NCI-H1105 treated with DMSO at 0.1 percent for 48 hours (cell line): ENCODE data around the gene RPL10A.
"Not testable (repeated sequence)": the region's sequence is repeated elsewhere in the genome, so short reads cannot be mapped to it uniquely, and the experiment has no call there.

Source experiments
- DNase-seq: peaks from one replicate; lab custom pipeline; 2025; lab: John Stamatoyannopoulos, UW

RPL10A gene

DNA sequence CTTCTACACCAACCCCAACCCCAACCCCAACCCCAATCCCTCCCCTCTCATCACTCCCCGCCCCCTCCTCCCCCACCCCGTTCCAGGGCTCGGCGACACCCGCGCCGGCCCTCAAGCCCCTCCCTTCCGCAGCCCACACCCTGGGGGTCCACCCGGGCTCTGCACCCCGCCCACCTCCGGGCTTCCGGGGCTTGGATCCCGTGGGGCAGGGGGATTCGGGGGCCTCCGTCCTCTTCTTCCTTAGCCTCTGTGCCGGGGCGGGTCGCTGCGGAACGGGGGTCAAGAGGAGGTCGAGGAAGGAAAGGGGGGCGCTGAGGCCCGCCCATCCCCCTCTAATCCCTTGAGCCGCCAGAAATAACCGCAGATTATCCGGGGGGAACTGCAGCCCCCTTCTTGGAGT is 43.8 kb downstream of the RPL10A start:
- DNase-seq: no peak

- no peak for DNase-seq
These were observed 44.5 kb downstream of the RPL10A start, which contains the start of gene TULP1 for GRCh38 chr6:35512740-35513139. Gene TULP1 (minus strand): TSS chr6:35512896. CDS start chr6:35512858, 38 bp downstream.

GRCh38 chr6:35514587-35514986 is 46.4 kb downstream of the RPL10A start:
- no peak for DNase-seq

DNA sequence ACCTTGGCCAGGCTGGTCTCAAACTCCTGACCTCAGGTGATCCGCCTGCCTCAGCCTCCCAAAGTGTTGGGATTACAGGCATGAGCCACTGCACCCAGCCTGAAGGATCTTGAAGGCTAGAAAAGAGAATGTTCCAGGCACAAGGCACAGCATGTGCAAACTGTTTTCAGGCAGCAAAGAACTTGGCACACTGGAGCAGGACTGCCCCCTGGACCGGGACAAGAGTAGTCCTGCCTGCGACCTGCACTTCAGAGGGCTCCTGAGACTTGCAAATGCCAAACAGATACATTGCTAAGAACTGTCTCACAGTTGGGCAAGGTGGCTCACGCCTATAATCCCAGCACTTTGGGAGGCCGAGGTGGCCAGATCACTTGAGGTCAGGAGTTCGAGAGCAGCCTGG is 47.7 kb downstream of the RPL10A start:
- not testable (repeated sequence) for DNase-seq

DNA sequence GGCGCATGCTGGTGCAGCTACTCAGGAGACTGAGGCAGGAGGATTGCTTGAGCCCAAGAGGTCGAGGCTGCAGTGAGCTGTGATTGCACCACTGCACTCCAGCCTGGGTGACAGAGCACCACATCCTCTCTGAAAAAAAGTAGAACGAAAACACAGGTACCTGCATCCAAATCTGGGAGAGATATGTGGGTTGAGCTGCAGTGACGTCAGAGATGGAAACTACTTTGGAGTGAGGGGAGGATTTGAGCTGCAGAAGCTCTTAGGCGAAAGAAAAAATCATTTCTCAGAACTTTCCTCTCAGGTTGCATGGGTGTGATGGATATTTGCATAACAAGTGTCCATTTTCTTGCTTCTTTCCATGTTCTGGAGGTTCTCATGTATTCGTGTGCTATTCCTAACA is 48.5 kb downstream of the RPL10A start:
- no peak for DNase-seq

GRCh38 chr6:35517978-35518377 is 49.8 kb downstream of the RPL10A start:
- DNase-seq: not testable (repeated sequence)

- DNase-seq: no peak
These were observed 50.5 kb downstream of the RPL10A start for GRCh38 chr6:35518566-35519312.

- no peak for DNase-seq
These were observed 51.3 kb downstream of the RPL10A start for GRCh38 chr6:35519313-35520015.
